Measurements from ENCODE around the gene KAZN. TPM values are rescaled to one million over a fixed set of nuclear protein-coding genes. Genes with fewer than 3 reads are reported as not detected.

The KAZN gene
- total RNA-seq, 2 experiments from 2014 or later = 0.22 to 0.55 TPM

- no peak overlapping the region for H3K27ac Mint-ChIP-seq
- no peak overlapping the region for H3K4me3 ChIP-seq (ENCODE audit: low read length)
- no peaks in the 10 kb centered on the region for H3K36me3 Mint-ChIP-seq (ENCODE audit: low read depth)
- intact Hi-C loops (cut with DNase I, micrococcal nuclease) = no loop called here
- no peak overlapping the region for H3K4me3 Mint-ChIP-seq
- no peaks in the 10 kb centered on the region for H3K9me3 Mint-ChIP-seq
- H3K27ac ChIP-seq (ENCODE audit: low read depth in 1 of 2, low read length in 2 of 2) = no peak overlapping the region
- no peaks in the 10 kb centered on the region for H3K4me1 Mint-ChIP-seq (ENCODE audit: low read depth)
- no peaks in the 10 kb centered on the region for H3K4me1 ChIP-seq (ENCODE audit: insufficient read depth, low read length)
- no peak for TF ChIP-seq CTCF (IDR thresholded peaks at IDR 0.05)
- no peaks in the 10 kb centered on the region for H3K27me3 ChIP-seq (ENCODE audit: control insufficient read depth in 1 of 2, insufficient read depth in 2 of 2, low read length in 2 of 2)
- POLR2A ChIA-PET = no interaction called here
- H3K36me3 ChIP-seq (ENCODE audit: insufficient read depth, low read length) = no peaks in the 10 kb centered on the region
- CTCF ChIA-PET = no interaction called here
- H3K27me3 Mint-ChIP-seq = no peaks in the 10 kb centered on the region
- no peak for ATAC-seq (ENCODE audit: poor library complexity)
- H3K9me3 ChIP-seq (ENCODE audit: control insufficient read depth in 1 of 2, insufficient read depth in 1 of 2, low read length in 2 of 2) = peaks cover 0 to 3% of the 10 kb centered on the region in 2 experiments
- DNase-seq = no peak
These were observed 80.7 kb downstream of the KAZN start for GRCh38 chr1:14679027-14679688.

- ChIA-PET CTCF (no interaction called here), POLR2A (no interaction called here)
- DNase-seq = no peak
- Histone ChIP-seq H3K4me3 (ENCODE audit: low read length) (no peak overlapping the region), H3K4me1 (ENCODE audit: insufficient read depth, low read length) (no peaks in the 10 kb centered on the region), H3K27me3 (ENCODE audit: control insufficient read depth in 1 of 2, insufficient read depth in 2 of 2, low read length in 2 of 2) (peaks cover 0 to 5% of the 10 kb centered on the region in 2 experiments), H3K27ac (ENCODE audit: low read depth in 1 of 2, low read length in 2 of 2) (no peak overlapping the region), H3K9me3 (ENCODE audit: control insufficient read depth in 1 of 2, insufficient read depth in 1 of 2, low read length in 2 of 2) (peaks cover 0 to 7% of the 10 kb centered on the region in 2 experiments), H3K36me3 (ENCODE audit: insufficient read depth, low read length) (no peaks in the 10 kb centered on the region)
- H3K36me3 Mint-ChIP-seq (ENCODE audit: low read depth) = no peaks in the 10 kb centered on the region
- ATAC-seq (ENCODE audit: poor library complexity) = no peak
- peaks cover 2% of the 10 kb centered on the region for H3K9me3 Mint-ChIP-seq
- intact Hi-C loops (cut with DNase I, micrococcal nuclease) = no loop called here
- no peak overlapping the region for H3K4me3 Mint-ChIP-seq
- H3K27ac Mint-ChIP-seq = no peak overlapping the region
- H3K27me3 Mint-ChIP-seq = peaks cover 8% of the 10 kb centered on the region
- no peaks in the 10 kb centered on the region for H3K4me1 Mint-ChIP-seq (ENCODE audit: low read depth)
- TF ChIP-seq CTCF (IDR thresholded peaks at IDR 0.05) = no peak
These were observed 82.7 kb downstream of the KAZN start for GRCh38 chr1:14681182-14681581.

GRCh38 chr1:14682941-14683621 is 84.6 kb downstream of the KAZN start:
- ChIA-PET CTCF (no interaction called here), POLR2A (no interaction called here)
- Mint-ChIP-seq H3K27me3 (peaks cover 11% of the 10 kb centered on the region), H3K36me3 (ENCODE audit: low read depth) (no peaks in the 10 kb centered on the region), H3K9me3 (peaks cover 2% of the 10 kb centered on the region), H3K4me3 (no peak overlapping the region), H3K27ac (no peak overlapping the region), H3K4me1 (ENCODE audit: low read depth) (no peaks in the 10 kb centered on the region)
- H3K27me3 ChIP-seq (ENCODE audit: control insufficient read depth in 1 of 2, insufficient read depth in 2 of 2, low read length in 2 of 2) = peaks cover 0 to 5% of the 10 kb centered on the region in 2 experiments
- no peak overlapping the region for H3K4me3 ChIP-seq (ENCODE audit: low read length)
- no peak for TF ChIP-seq CTCF (IDR thresholded peaks at IDR 0.05)
- no peaks in the 10 kb centered on the region for H3K4me1 ChIP-seq (ENCODE audit: insufficient read depth, low read length)
- DNase-seq (no peak), ATAC-seq (ENCODE audit: poor library complexity) (no peak)
- H3K27ac ChIP-seq (ENCODE audit: low read depth in 1 of 2, low read length in 2 of 2) = no peak overlapping the region
- H3K9me3 ChIP-seq (ENCODE audit: control insufficient read depth in 1 of 2, insufficient read depth in 1 of 2, low read length in 2 of 2) = peaks cover 0 to 11% of the 10 kb centered on the region in 2 experiments
- no peaks in the 10 kb centered on the region for H3K36me3 ChIP-seq (ENCODE audit: insufficient read depth, low read length)
- intact Hi-C loops (cut with DNase I, micrococcal nuclease) = no loop called here

Measured in CD4-positive, alpha-beta T cell (primary cell).